Right lung (tissue), 10 donors: ENCODE data around the gene VWA5B2. TPM values are rescaled to one million over a fixed set of nuclear protein-coding genes. Genes with fewer than 3 reads are reported as not detected.
A peak's percentile ranks its signal among the peaks of the same experiment; 100 is the strongest.

Experiments
- DNase-seq, 2 donors: peaks; one replicate each; pipeline ENCODE4 v3.0.0-alpha.2; 2013
- long read RNA-seq, 8 donors: transcript quantifications; one replicate each; lab custom pipeline, GENCODE V29; 2026
- polyA plus RNA-seq, 5 donors: library from polyadenylated mRNA; unstranded; fragments of 120-200 nt; gene quantifications; one replicate each; pipeline versions ENCODE4 v1.2.1 to v1.2.3, GENCODE V29; 2013; ENCODE audit warnings: inconsistent platforms in 1 of 5, low replicate concordance in 1 of 5; ENCODE audit not compliant: insufficient read length in 5 of 5, insufficient read depth in 1 of 5

Gene VWA5B2
- 1 to 10 TPM in 4 of 5 donors, under 1 TPM in 1; 0.95 to 2.2 (median 1.6) TPM for polyA plus RNA-seq
- long read RNA-seq, donor 1, partial matches to known transcripts = 27 of 27 reads
- long read RNA-seq, donor 1, other reads (novel, unspliced or antisense) = 0 of 27 reads
- long read RNA-seq, donor 2 = 0 reads
- long read RNA-seq, donor 3, partial matches to known transcripts = 38 of 38 reads
- long read RNA-seq, donor 3, other reads (novel, unspliced or antisense) = 0 of 38 reads
- long read RNA-seq, donor 4, partial matches to known transcripts = 5 of 10 reads
- long read RNA-seq, donor 4, other reads (novel, unspliced or antisense) = 5 of 10 reads
- long read RNA-seq, donor 5, partial matches to known transcripts = 38 of 56 reads
- long read RNA-seq, donor 5, other reads (novel, unspliced or antisense) = 18 of 56 reads
- long read RNA-seq, donor 6, partial matches to known transcripts = 23 of 36 reads
- long read RNA-seq, donor 6, other reads (novel, unspliced or antisense) = 13 of 36 reads
- long read RNA-seq, donor 7 = 0 reads
- long read RNA-seq, donor 8 = 0 reads

DNA sequence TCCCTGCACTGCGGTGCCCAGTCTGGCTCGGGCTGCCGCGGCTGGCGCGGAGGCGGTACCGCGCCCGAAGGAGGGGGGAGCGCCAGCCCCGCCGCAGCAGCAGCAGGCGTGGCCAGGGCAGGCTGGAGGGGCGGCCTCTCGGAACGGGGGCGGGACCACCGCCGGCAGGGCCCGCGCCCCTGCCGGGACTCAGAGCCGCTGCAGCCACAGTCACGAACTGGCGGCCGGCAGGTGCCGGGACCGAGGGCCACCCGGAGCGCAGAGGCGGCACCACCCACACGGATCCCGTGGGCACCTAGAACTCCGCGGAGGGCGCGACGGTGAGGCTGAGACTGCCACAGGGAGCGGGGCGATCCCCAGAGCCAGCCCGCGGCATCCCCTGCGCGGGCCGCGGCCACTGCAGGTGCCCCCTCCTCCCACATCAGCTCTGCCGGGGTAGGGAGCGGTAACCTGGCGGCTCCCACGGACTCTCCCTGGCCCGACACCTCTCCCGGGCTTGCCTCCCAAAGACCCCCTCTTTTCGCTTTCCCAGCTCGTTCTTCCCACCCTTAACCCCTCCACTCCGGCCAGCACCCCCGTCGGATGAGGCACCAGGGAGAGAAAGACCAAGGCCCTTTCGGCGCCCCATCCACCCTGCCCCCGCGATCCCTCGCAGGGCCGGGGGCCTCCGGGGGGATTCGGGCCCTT is at the start of gene VWA5B2:
VWA5B2 (plus strand) TSS at position 192 of the 687 bp plus-strand sequence. CDS start 944 bp downstream, outside the sequence.
- peak in 1 of 2 donors; percentile 32 for DNase-seq

- no peak for DNase-seq
Observed at GRCh38 chr3:184180165-184180564, 49.2 kb upstream of the VWA5B2 start.

DNA sequence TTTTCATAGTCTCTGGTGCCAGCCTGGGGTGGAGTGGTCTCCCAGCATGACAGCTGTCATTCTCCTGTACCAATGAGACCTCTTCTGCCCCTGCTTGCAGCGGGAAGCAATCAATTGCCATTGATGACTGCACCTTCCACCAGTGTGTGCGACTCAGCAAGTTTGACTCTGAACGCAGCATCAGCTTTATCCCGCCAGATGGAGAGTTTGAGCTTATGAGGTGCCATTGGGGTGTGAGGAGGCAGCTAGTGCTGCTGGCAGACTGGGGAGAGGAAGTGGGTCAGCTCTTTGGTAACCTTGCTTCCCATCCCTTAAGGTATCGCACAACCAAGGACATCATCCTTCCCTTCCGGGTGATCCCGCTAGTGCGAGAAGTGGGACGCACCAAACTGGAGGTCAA is 47.8 kb upstream of the VWA5B2 start:
- no peak for DNase-seq

DNA sequence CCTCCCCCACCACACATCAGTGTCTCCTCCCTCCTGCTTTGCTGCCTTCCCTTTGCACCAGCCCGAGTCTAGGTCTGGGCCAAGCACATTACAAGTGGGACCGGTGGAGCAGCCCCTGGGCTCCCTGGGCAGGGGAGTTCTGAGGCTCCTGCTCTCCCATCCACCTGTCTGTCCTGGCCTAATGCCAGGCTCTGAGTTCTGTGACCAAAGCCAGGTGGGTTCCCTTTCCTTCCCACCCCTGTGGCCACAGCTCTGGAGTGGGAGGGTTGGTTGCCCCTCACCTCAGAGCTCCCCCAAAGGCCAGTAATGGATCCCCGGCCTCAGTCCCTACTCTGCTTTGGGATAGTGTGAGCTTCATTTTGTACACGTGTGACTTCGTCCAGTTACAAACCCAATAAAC is 45.7 kb upstream of the VWA5B2 start:
- DNase-seq = no peak

DNA sequence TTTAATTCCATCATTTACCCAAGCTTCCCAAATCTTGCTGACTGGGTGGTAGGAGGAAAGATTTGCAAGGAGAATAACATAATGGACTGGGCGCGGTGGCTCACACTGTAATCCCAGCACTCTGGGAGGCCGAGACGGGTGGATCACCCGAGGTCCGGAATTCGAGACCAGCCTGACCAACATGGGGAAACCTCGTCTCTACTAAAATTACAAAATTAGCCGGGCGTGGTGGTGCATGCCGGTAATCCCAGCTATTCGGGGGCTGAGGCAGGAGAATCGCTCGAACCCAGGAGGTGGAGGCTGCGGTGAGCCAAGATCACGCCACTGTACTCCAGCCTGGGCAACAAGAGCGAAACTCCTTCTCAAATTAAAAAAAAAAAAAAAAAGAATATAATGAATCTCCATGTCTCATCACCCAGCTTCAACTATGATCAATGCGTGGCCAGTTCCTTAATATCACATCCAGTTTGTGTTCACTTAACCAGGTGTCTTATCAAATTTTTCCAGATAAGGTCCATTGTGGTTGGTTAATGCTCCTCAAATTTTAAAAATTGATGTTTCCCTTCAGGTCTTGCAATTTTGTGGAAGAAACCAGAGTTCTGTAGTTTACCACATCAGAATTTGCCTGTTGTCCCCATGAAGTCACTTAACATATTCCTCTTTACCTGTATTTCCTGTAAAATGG is 44.7 kb upstream of the VWA5B2 start:
- no peak for DNase-seq

GRCh38 chr3:184185461-184186183 is 43.8 kb upstream of the VWA5B2 start:
- DNase-seq = peak; percentile 100

DNA sequence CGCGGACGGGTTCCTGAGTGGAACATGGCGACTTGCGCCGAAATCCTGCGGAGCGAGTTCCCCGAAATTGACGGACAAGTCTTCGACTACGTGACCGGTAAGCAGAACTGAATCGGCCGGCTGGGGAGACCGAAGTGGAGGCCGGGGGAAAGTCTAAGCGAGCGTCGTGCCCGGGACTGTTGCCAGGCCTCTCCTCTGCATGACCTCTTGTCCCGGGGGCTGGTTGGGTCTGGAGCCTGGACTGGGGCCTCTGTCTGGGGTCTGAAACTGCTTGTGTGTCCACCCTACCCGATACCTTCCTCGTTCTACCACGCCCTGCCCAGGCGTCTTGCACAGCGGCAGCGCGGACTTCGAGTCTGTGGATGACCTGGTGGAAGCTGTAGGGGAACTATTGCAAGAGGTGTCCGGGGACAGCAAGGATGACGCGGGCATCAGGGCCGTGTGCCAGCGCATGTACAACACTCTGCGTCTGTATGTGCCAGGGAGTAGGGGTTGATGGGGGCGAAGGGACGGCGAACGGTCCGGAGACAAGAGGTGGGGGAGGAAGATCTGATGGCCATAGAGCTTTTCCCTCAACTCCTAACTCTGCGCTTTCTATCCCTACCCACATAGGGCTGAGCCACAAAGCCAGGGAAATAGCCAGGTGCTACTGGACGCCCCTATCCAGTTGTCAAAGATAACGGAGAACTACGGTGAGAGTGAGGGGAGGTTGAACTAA is 43.0 kb upstream of the VWA5B2 start, which contains the start of gene ABCF3:
ABCF3 (plus strand) TSS at position 16 of the 718 bp plus-strand sequence; CDS start at position 25, 9 bp downstream.
- no peak for DNase-seq

DNA sequence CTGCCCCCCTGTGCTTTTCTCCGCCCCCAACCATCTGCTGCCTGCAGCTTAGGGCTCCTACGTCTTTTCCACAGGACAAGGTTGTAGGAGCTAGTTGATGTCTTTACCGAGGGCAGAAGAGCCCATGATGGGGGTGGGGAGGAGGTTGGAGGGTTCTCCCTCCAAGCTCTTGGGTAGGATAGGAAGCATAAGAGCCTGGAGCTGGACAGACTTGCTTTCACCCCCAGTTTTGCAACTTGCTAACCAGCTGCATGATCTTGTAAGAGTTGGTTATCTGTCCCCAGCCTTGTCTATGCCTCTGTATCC is 42.5 kb upstream of the VWA5B2 start:
- no peak for DNase-seq

DNA sequence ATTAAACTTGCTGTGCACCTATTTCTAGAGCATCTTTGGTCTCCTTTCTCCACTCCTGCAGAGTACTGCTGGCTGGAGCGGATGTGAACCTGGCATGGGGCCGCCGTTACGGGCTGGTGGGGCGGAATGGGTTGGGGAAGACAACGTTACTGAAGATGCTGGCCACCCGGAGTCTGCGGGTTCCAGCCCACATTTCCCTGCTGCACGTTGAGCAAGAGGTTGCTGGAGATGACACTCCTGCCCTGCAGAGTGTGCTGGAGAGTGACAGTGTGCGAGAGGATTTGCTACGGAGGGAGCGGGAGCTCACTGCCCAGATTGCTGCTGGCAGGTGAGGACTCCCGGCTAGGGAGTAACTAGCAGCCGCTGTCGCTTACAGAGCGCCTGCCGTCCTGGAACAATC is 41.3 kb upstream of the VWA5B2 start:
- DNase-seq = no peak

DNA sequence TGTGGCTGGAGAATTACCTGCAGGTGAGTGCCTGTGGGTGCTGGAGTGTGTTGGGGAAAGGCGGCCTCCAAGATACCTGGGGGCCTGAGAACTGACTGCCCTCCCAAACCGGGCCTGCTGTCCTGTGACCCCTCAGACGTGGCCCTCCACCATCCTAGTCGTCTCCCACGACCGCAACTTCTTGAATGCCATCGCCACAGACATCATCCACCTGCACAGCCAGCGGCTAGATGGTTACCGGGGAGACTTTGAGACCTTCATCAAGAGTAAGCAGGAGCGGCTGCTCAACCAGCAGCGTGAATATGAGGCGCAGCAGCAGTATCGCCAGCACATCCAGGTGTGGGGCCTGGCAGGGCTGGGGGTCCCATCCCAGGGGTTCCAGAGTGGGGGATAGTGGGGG is 40.0 kb upstream of the VWA5B2 start:
- DNase-seq = no peak

- no peak for DNase-seq
Observed at GRCh38 chr3:184192889-184193288, 36.5 kb upstream of the VWA5B2 start.

- DNase-seq = no peak
Observed at GRCh38 chr3:184193991-184194539, 35.3 kb upstream of the VWA5B2 start.

GRCh38 chr3:184196536-184196935 is 32.8 kb upstream of the VWA5B2 start:
- DNase-seq = no peak

DNA sequence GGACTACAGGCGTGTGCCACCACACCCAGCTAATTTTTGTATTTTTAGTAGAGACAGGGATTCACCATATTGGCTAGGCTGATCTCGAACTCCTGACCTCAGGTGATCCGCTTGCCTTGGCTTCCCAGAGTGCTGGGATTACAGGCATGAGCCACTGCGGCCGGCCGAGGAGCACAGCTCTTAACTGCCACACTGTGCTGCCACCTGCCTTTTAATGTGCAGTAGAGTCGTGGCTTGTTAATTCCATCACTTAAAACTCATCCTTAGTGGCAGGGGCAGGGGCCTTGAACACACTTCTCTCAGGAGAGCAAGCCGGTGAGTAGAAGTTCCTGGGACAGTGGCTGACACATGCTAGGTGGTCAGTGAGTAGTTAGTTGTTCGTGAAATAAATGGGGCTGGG is 30.9 kb upstream of the VWA5B2 start:
- no peak for DNase-seq

DNA sequence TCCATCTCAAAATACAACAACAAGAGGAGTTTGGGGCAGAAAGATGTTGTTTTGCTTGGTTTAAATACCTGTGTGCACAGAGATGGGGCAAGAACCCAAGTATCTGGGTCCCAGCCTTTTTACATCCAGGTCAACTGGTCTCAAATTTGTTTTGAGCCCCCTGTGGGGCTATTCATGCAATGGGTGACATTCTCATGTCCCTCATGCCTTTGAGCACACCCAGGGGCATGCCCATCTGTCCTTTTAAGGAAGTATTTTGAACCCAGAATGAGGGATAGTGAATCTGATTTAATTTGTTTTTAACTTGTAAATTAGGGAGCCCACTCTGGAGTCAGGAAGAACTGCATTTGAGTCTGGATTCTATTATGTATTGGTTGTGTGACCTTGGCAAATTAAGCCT is 28.6 kb upstream of the VWA5B2 start:
- DNase-seq = no peak

DNA sequence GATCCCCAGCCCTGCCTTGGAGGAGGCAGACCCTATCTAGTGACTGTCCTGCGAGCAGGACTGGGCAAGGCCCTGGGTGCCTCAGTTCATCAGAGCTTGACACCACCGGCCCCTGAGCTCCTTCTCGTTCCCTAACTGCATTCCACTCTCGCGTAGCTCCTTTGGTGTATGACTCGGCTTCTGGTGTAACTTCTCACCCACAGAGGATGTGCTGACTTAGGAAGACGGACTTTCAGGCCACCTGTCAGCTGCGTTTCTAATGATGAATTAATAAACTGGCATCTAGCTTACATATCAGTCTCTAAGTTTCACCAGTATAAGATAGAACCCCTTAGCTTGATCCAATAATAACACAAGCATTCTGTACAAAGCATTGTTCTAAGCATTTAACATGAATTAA is 25.9 kb upstream of the VWA5B2 start:
- DNase-seq = no peak

DNA sequence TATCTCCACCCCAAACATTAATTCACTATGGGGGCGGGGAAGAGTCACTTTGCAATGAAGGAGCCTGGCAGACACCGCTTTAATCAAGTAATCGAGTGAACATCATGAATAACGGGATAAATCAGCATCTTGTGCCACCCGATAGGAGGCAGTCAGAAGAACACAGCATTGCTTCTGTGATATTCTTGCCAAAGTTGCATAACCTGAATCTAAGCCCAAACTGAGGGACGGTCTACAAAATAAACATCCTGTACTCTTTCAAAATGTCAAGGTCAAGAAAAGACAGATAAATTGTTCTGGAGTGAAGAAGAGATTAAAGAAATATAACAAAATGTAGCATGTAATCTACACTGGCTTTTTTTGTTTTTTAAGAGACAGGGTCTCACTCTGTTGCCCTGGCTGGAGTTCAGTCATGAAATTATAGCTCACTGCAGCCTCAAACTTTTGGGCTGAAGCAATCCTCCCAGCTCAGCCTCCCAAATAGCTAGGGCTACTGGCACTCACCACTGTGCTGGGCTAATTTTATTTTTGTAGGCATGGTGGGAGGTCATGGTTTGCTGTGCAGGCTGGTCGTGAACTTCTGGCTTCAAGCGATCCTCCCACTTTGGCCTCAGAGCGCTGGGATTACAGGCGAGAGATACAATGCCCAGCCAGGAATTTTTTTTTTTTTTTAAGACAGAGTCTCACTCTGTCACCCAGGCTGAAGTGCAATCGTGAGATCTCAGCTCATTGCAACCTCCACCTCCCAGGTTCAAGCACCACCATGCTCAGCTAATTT is 20.1 kb upstream of the VWA5B2 start:
- no peak for DNase-seq

DNA sequence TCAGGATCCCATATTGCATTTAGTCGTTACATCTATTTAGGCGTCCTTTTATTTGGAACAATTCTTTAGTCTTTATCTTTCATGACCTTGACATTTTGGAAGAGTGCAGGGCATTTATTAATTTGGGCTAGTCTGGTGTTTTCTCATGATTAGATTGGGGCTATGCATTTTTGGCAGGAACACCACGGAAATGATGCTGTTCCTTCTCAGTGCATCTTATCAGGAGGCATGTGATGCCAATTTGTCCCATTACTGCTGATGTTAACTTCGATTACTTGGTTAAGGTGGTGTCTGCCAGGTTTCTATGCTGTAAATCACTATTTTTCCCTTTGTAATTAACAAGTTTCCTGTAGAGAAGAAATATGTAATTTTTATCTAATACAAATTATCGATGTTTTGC is 18.1 kb upstream of the VWA5B2 start:
- no peak for DNase-seq

GRCh38 chr3:184211718-184212117 is 17.7 kb upstream of the VWA5B2 start:
- no peak for DNase-seq

DNA sequence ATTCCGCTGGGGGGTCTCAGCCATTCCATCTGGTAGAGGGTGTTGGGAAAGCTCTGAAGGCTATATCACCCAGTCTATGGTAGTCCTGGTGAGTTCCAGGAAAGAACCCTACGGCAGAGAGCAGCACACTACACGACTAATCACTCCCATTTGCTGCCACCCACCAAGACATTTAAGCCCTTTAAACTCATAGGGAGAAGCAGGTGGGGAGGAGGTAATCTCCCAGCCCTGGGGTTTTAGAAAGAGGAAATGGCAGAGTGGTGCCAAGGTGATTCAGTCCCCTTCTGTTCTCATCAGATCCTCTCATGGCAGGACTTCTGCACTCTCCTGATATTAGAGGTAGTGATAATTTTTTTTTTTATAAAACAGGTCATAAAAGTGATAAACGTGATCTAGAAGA is 10.6 kb upstream of the VWA5B2 start:
- no peak for DNase-seq
